Measurements from ENCODE around the gene PHF2.
A peak's percentile ranks its signal among the peaks of the same experiment; 100 is the strongest.

The PHF2 gene

GRCh38 chr9:93575796-93576257 is 557 bp upstream of the PHF2 start:
- H3K79me2 ChIP-seq = peaks cover 10% of the 10 kb centered on the region
- no peaks in the 10 kb centered on the region for H3K36me3 ChIP-seq (ENCODE audit: control insufficient read depth, insufficient read depth, low read length)
- no peaks in the 10 kb centered on the region for H3K27me3 ChIP-seq (ENCODE audit: control insufficient read depth, insufficient read depth, low read length)
- H3K4me2 ChIP-seq (ENCODE audit: low read length) = peak overlapping the region; percentile 93
- no peaks in the 10 kb centered on the region for H3K9me3 ChIP-seq (ENCODE audit: control insufficient read depth, low read length)
- no peaks in the 10 kb centered on the region for H3K4me1 ChIP-seq
- peak overlapping the region; percentile 79 for H2AFZ ChIP-seq
- H3K27ac ChIP-seq = peak overlapping the region; percentile 80
- H3K9ac ChIP-seq = peak overlapping the region; percentile 61
- H3K4me3 ChIP-seq (ENCODE audit: low read depth, low read length) = peak overlapping the region; percentile 86
- TF ChIP-seq, protein P1, sequence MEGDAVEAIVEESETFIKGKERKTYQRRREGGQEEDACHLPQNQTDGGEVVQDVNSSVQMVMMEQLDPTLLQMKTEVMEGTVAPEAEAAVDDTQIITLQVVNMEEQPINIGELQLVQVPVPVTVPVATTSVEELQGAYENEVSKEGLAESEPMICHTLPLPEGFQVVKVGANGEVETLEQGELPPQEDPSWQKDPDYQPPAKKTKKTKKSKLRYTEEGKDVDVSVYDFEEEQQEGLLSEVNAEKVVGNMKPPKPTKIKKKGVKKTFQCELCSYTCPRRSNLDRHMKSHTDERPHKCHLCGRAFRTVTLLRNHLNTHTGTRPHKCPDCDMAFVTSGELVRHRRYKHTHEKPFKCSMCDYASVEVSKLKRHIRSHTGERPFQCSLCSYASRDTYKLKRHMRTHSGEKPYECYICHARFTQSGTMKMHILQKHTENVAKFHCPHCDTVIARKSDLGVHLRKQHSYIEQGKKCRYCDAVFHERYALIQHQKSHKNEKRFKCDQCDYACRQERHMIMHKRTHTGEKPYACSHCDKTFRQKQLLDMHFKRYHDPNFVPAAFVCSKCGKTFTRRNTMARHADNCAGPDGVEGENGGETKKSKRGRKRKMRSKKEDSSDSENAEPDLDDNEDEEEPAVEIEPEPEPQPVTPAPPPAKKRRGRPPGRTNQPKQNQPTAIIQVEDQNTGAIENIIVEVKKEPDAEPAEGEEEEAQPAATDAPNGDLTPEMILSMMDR (IDR thresholded peaks at IDR 0.05) = no peak

DNA sequence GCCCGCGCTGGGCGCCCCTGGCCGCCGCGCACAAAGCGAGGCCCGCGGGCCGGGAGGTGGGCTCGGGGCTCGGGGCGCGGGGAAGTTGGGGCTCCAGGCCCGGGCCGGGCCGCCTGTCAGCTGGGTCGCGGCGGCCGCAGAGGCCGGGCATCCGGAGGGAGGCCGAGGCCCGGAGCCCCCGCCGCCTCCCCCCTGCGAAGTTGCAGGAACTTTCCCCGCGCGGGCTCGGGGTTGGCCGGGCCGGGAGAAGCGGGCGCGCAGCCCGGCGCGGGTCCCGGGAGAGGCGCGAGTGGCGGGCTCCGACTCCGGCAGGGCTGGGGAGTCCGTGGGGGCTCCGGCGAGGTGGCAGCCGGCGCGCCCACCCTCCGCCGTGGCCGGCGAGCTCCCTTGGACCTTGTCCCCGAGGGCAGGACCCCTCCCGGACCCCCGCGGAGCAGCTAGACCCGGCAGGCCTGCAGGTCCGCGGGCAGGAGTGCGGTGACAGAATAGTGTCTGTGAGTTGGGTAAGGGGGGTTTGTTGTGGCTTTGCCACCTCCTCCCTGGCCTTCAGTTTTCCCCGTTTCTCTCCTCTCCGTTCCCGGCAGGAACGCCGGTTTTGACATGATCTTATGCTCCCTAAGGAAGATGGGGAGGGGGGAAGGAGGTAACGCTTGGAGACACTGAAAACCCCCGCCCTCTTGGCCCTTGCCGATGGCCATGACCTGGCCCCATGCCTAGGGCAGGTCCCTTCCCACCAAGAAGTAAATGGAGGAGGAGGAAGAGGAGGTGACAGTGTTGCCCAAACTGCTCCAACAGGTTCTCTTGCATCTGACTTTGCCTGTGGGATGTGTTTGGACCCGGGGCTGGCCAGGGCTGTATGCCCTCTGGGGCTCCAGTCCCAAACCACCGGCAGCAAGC is 942 bp downstream of the PHF2 start:
- Histone ChIP-seq H3K4me3 (ENCODE audit: low read depth, low read length) (peak overlapping the region; percentile 73), H3K27me3 (ENCODE audit: control insufficient read depth, insufficient read depth, low read length) (no peaks in the 10 kb centered on the region), H3K9me3 (ENCODE audit: control insufficient read depth, low read length) (no peaks in the 10 kb centered on the region), H2AFZ (peak overlapping the region; percentile 38), H3K4me1 (no peaks in the 10 kb centered on the region), H3K79me2 (peaks cover 12% of the 10 kb centered on the region), H3K27ac (peak overlapping the region; percentile 36), H3K4me2 (ENCODE audit: low read length) (peak overlapping the region; percentile 96), H3K36me3 (ENCODE audit: control insufficient read depth, insufficient read depth, low read length) (no peaks in the 10 kb centered on the region), H3K9ac (no peak overlapping the region)
- TF ChIP-seq, protein P1 (IDR thresholded peaks at IDR 0.05) = no peak

- TF ChIP-seq, protein P1 (IDR thresholded peaks at IDR 0.05) = no peak
- no peak overlapping the region for H3K9ac ChIP-seq
- H3K9me3 ChIP-seq (ENCODE audit: control insufficient read depth, low read length) = no peaks in the 10 kb centered on the region
- H3K27me3 ChIP-seq (ENCODE audit: control insufficient read depth, insufficient read depth, low read length) = no peaks in the 10 kb centered on the region
- H3K4me3 ChIP-seq (ENCODE audit: low read depth, low read length) = peak overlapping the region; percentile 73
- H3K79me2 ChIP-seq = peaks cover 12% of the 10 kb centered on the region
- peak overlapping the region; percentile 36 for H3K27ac ChIP-seq
- no peaks in the 10 kb centered on the region for H3K36me3 ChIP-seq (ENCODE audit: control insufficient read depth, insufficient read depth, low read length)
- H2AFZ ChIP-seq = no peak overlapping the region
- no peaks in the 10 kb centered on the region for H3K4me1 ChIP-seq
- peak overlapping the region; percentile 96 for H3K4me2 ChIP-seq (ENCODE audit: low read length)
Measured at GRCh38 chr9:93577975-93578682, 1.7 kb downstream of the PHF2 start.

DNA sequence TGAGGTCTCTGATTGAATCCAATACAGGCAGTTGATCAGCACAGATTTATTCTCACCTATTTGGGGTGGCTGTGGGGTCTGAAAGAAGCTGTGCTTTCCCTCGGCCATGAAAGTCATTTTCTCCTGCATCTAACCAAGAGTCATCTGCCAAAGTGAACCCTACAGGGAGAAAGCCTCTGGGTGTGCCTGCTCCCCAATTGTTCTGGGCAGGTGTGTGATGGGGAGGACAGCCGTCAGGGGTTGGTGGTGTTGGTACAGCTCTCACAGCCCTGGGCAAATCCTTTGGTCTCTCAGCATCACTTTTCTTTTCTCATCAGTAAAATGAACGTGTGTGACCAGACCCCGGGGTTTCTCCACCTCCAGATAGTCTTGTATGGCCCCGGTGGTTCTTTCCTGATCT is 2.5 kb downstream of the PHF2 start:
- Histone ChIP-seq H3K4me2 (ENCODE audit: low read length) (no peak overlapping the region), H3K9ac (no peak overlapping the region), H3K27me3 (ENCODE audit: control insufficient read depth, insufficient read depth, low read length) (no peaks in the 10 kb centered on the region), H2AFZ (no peak overlapping the region), H3K4me3 (ENCODE audit: low read depth, low read length) (no peak overlapping the region), H3K36me3 (ENCODE audit: control insufficient read depth, insufficient read depth, low read length) (no peaks in the 10 kb centered on the region), H3K4me1 (no peaks in the 10 kb centered on the region), H3K27ac (no peak overlapping the region), H3K79me2 (peaks cover 12% of the 10 kb centered on the region), H3K9me3 (ENCODE audit: control insufficient read depth, low read length) (no peaks in the 10 kb centered on the region)
- TF ChIP-seq, protein P1 (IDR thresholded peaks at IDR 0.05) = no peak
